GM20000 (cell line): ENCODE measurements around the gene CRYGN.

ENCODE experiments used
- DNase-seq: peaks from one replicate; pipeline ENCODE4 v3.0.0; 2012; ENCODE audit warnings: low spot score
- TF ChIP-seq, protein P1 (sequence below): IDR thresholded peaks from 2 replicates; pipeline ENCODE4 v1.5.1; 2012; ENCODE audit warnings: mild to moderate bottlenecking, control low read depth; ENCODE audit errors: extremely low read depth, missing control alignments

Gene CRYGN

DNA sequence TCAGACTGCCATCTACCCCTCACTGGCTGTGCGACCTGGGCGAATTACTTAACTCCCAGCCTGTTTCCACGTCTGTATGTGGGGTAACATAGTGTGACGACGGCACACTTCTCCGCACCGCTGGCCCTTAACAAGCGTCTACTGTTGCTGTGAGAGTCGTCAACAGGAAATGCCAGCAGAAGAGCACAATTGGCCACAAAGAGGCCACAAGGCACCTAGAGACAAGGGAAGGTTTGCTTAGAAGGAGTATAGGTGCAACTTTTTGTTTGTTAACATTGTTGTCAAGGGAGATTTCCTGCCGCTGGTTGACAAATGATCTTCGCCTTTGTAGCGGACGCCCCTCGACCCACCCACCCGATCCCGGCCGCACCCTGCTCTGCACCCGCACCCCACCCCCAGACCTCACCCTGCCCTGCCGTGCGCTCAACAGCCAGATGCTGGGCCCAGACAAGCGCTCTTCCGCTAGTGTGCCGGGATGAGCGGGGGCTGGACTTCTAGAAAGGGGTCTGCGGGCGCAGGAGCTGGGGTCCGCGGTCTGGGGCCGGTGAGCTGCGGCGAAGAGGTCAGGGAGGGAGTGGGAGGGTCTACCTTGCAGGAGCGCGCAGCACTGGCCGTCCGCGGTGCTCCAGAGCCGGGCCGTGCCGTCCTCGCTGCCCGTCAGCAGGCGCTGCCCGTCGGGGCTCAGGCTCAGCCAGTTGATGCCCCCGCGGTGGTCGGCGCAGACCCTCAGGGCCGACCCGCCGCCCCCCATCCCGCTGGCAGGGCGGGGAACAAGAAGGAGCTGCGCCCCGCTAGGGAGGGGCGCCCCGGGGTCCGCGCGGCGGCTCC is 30.9 kb downstream of the CRYGN start:
- no peak for DNase-seq
- TF ChIP-seq, protein P1, sequence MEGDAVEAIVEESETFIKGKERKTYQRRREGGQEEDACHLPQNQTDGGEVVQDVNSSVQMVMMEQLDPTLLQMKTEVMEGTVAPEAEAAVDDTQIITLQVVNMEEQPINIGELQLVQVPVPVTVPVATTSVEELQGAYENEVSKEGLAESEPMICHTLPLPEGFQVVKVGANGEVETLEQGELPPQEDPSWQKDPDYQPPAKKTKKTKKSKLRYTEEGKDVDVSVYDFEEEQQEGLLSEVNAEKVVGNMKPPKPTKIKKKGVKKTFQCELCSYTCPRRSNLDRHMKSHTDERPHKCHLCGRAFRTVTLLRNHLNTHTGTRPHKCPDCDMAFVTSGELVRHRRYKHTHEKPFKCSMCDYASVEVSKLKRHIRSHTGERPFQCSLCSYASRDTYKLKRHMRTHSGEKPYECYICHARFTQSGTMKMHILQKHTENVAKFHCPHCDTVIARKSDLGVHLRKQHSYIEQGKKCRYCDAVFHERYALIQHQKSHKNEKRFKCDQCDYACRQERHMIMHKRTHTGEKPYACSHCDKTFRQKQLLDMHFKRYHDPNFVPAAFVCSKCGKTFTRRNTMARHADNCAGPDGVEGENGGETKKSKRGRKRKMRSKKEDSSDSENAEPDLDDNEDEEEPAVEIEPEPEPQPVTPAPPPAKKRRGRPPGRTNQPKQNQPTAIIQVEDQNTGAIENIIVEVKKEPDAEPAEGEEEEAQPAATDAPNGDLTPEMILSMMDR, result no peak

DNA sequence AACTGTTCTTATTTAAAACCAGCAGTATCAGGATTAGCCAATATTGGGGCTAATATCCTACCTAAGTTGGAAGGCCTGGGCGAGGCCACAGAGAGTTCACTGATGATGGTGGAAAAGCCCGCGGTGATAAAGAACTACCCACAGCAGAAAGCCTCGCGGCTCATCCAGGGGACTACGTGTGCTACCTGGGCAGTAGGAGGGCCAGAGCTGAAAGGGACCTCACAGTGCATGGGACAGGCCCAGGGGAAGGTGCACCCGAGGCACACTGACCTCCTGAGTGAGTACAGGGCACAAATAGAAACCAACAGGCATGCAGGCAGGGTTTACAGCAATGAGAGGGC is 31.5 kb downstream of the CRYGN start:
- DNase-seq, result no peak
- TF ChIP-seq, protein P1, result no peak

DNA sequence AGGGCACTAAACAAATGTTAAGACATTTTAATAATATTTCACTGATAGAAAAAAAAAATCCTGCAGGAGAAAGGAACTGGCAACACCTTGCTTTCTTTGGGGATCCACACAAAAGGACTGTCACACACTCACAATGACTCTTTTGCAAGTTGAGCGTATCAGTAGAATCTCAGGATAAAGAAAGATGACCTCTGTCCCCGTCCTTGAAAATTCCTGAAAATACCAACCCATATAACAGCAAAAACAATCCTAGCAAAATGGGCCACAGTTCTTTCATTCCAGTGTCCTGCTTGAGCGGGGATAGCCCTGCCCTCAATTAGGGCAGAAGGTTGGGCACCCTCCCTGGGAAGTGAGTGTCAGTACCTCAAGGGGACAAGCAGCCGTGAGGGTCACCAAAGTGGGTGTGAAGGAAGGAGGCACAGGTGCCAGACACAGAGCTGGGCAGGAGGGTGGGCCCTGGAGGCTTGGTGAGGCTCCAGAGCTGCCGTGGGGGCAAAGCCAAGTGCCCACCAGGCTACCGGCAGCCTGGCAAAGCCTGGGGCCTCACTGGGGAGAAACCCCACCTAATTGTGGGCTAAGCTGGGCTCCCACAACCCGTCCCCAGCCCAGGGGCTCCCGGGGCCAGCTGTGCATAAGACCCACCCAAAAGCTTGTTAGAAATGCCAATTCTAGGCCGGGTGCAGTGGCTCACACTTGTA is 32.9 kb downstream of the CRYGN start:
- no peak for DNase-seq
- TF ChIP-seq, protein P1, result no peak

DNA sequence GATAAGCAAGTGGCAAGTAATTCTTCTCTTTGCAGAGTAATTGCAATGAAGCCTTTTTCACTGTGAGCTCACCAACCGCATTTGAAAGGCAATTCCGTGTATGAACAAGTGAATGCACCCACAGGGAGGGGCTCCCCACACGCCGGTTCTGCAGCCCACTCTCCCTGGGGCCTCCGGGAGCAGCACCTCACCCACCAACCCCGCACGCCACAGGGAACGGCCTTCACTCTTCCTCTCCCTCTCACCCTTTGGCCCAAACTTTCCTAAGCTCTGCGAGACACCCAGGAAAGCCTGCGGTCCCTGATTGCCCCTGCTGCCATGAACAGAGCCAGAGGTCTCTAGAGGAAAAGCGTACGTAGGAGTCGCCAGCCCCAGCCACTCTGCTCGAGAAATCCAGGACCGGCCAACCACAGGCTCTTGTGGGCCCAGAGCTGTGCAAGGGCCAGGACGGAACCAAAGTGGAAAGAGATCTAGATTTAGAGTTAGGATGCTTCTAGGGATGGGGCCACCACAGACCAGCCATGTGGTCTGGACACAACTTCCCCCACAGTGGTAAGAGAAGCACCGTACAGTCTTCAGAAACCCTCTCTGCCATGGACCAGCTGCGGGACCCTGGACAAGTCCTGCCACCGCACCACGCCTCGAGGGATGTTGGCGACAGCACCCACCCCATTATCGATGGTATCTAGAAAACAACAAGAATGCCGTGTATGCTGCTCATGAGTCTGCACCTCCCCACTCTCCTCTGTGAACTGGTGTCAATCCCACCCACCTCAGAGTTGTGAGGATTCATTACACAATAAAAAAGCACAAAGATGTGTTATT is 33.7 kb downstream of the CRYGN start:
- TF ChIP-seq, protein P1, result no peak
- no peak for DNase-seq

DNA sequence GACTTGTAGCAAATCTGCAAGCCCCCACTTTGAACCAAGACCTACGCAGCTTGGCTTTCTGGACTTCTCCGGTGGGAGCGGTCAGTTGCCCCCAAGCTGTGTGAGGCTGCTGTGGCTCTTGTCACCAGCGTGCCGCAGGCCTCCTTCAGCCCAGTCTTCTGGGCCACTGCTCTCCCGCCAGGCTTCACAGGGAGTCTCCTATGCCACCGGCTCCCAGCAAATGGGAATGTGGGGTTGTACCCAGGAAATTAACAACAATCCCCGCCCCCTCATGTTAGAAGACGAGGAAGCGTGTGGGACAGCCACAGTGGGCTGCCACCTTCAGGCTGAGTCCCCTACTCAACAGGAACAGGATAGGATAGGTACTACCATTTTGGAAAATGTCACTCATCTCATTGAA is 34.4 kb downstream of the CRYGN start:
- TF ChIP-seq, protein P1, result no peak
- no peak for DNase-seq

DNA sequence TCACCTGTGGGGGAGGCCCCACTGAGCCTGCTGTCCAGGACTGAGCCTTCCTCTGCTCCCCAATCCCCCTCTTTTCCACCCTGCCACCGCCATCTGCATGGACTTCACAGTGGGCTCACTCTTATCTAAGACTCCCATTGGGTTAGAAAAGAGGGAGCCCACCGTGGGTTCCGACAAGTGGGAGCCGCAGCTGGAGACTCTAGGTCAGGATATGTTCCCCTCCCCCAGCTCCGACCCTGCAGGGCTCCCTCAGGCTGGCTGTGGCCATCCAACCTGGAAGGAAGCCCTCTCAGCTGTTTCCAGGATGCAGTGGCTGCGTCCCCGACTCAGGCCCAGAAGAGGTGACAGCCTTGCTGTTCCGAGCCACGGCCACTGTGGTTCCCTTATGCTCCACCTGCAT is 34.9 kb downstream of the CRYGN start:
- TF ChIP-seq, protein P1, result no peak
- DNase-seq, result no peak
